Gastroesophageal sphincter (tissue), 4 donors: ENCODE data around the gene RFC2. TPM values are rescaled to one million over a fixed set of nuclear protein-coding genes. Genes with fewer than 3 reads are reported as not detected.
A peak's percentile ranks its signal among the peaks of the same experiment; 100 is the strongest.

Experiments
- ATAC-seq: fragments of 150-250 bp; one replicate; pipeline ENCODE4 v1.9.1; 2016; ENCODE audit warnings: mild to moderate bottlenecking, moderate library complexity
- H3K27ac ChIP-seq, 4 donors: fragments of 200-600 bp; sonication (generic) in 3 of 4; 1 replicate in 3 of 4; 2 replicates in 1 of 4; pipeline ENCODE4 v1.5.1; 2016 to 2019
- H3K27me3 ChIP-seq: fragments of 200-600 bp; sonication (generic); one replicate; pipeline ENCODE4 v1.5.1; 2019
- H3K36me3 ChIP-seq, 2 donors: fragments of 200-600 bp; sonication (generic); one replicate each; pipeline ENCODE4 v1.5.1; 2019; ENCODE audit warnings: control low read depth in 1 of 2
- H3K4me1 ChIP-seq, 3 donors: fragments of 200-600 bp; sonication (generic); 1 replicate in 2 of 3; 2 replicates in 1 of 3; pipeline ENCODE4 v1.5.1; 2016 to 2019; ENCODE audit warnings: control low read depth in 2 of 3
- H3K4me3 ChIP-seq, 2 donors: fragments of 200-600 bp; sonication (generic); one replicate each; pipeline ENCODE4 v1.5.1; 2019; ENCODE audit warnings: mild to moderate bottlenecking in 1 of 2, moderate library complexity in 1 of 2
- H3K9me3 ChIP-seq, 3 donors: fragments of 200-600 bp; sonication (generic); one replicate each; pipeline ENCODE4 v1.5.1; 2017 to 2019; ENCODE audit warnings: control low read depth in 2 of 3
- CTCF ChIP-seq, 4 experiments: fragments of 200-600 bp in 2 of 4; fragments of 450-650 bp in 2 of 4; sonication (generic) in 1 of 4; IDR thresholded peaks; one replicate each; pipeline ENCODE4 v1.5.1; 2017 to 2019; ENCODE audit warnings: antibody characterized with exemption in 4 of 4, mild to moderate bottlenecking in 2 of 4, moderate library complexity in 2 of 4
- EP300 ChIP-seq: sonication (generic); formaldehyde crosslinking; IDR thresholded peaks from one replicate; pipeline ENCODE4 v1.6.1; 2017; ENCODE audit warnings: antibody characterized with exemption, mild to moderate bottlenecking
- POLR2A ChIP-seq, 2 donors: fragments of 450-650 bp; IDR thresholded peaks; one replicate each; pipeline ENCODE4 v1.6.1; 2017; ENCODE audit warnings: antibody characterized with exemption in 2 of 2, mild to moderate bottlenecking in 2 of 2, moderate library complexity in 1 of 2
- POLR2AphosphoS5 ChIP-seq: sonication (generic); formaldehyde crosslinking; IDR thresholded peaks from one replicate; pipeline ENCODE4 v1.6.1; 2017; ENCODE audit warnings: antibody characterized with exemption
- WGBS, 2 donors: methylation state at CpG; one replicate each; pipeline ENCODE4 v1.1.5; 2018; ENCODE audit warnings: low coverage in 1 of 2; 5-methylcytosine and 5-hydroxymethylcytosine counted together
- total RNA-seq, 4 donors: library from RNA; depleted of rRNA; stranded (reverse); fragments of >200 nt; gene quantifications; one replicate each; pipeline ENCODE4 v1.1.0, GENCODE V29; 2016

RFC2 gene
- total RNA-seq, 4 donors from 2014 or later: 11.3 to 12.2 (median 11.3) TPM

- H3K4me1 ChIP-seq: peaks cover 16 to 61% (median 30%) of the 10 kb centered on the region in 3 donors
- peak overlapping the region in 3 of 4 donors; percentile 66 to 74 (median 69) for H3K27ac ChIP-seq
Measured at GRCh38 chr7:74187915-74188675, 66.1 kb downstream of the RFC2 start.

GRCh38 chr7:74185636-74186035 is 68.6 kb downstream of the RFC2 start:
- peaks cover 29 to 86% (median 45%) of the 10 kb centered on the region in 3 donors for H3K4me1 ChIP-seq
- no peak for TF ChIP-seq CTCF (IDR thresholded peaks at IDR 0.05)
- no peak for TF ChIP-seq POLR2A (IDR thresholded peaks at IDR 0.05)
- no peak for TF ChIP-seq POLR2AphosphoS5
- no peak for TF ChIP-seq EP300
- H3K27me3 ChIP-seq: no peaks in the 10 kb centered on the region
- peak overlapping the region in 2 of 4 donors; percentile 27 to 47 for H3K27ac ChIP-seq
- peaks cover 4 to 34% of the 10 kb centered on the region in 2 donors for H3K36me3 ChIP-seq
- 10 to 14% methylated on average over 5 of the region's 5 CpGs for WGBS, 2 donors
- H3K4me3 ChIP-seq: peak overlapping the region in 1 of 2 donors; percentile 5
- H3K9me3 ChIP-seq: no peaks in the 10 kb centered on the region
- ATAC-seq: no peak

More at GRCh38 chr7:74187915-74188675, 66.1 kb downstream of the RFC2 start:
- peak; percentile 68 for TF ChIP-seq POLR2AphosphoS5
- TF ChIP-seq POLR2A (IDR thresholded peaks at IDR 0.05): no peak
- Histone ChIP-seq H3K9me3 (no peaks in the 10 kb centered on the region), H3K36me3 (peaks cover 5 to 53% of the 10 kb centered on the region in 2 donors), H3K4me3 (no peak overlapping the region), H3K27me3 (no peaks in the 10 kb centered on the region)
- 30 to 32% methylated on average over 6 to 7 of the region's 11 CpGs for WGBS, 2 donors
- ATAC-seq: peak; percentile 61

- Histone ChIP-seq H3K36me3 (peaks cover 0 to 28% of the 10 kb centered on the region in 2 donors), H3K4me1 (peaks cover 34 to 92% (median 51%) of the 10 kb centered on the region in 3 donors), H3K27ac (peak overlapping the region in 2 of 4 donors; percentile 27 to 30), H3K27me3 (no peaks in the 10 kb centered on the region), H3K4me3 (no peak overlapping the region), H3K9me3 (no peaks in the 10 kb centered on the region)
- ATAC-seq: no peak
- WGBS, 2 donors: 80 to 81% methylated on average over 5 to 6 of the region's 6 CpGs
- TF ChIP-seq POLR2AphosphoS5 (no peak), EP300 (no peak), POLR2A (IDR thresholded peaks at IDR 0.05) (no peak)
Measured at GRCh38 chr7:74185016-74185415, 69.2 kb downstream of the RFC2 start.

- no peaks in the 10 kb centered on the region for H3K27me3 ChIP-seq
- 55 to 63% methylated on average over 7 of the region's 7 CpGs for WGBS, 2 donors
- TF ChIP-seq CTCF (IDR thresholded peaks at IDR 0.05) (no peak), POLR2A (IDR thresholded peaks at IDR 0.05) (no peak), EP300 (no peak), POLR2AphosphoS5 (no peak)
- H3K36me3 ChIP-seq: peaks cover 0 to 22% of the 10 kb centered on the region in 2 donors
- no peak overlapping the region for H3K4me3 ChIP-seq
- peaks cover 35 to 100% (median 59%) of the 10 kb centered on the region in 3 donors for H3K4me1 ChIP-seq
- H3K27ac ChIP-seq: peak overlapping the region in 3 of 4 donors; percentile 26 to 38 (median 30)
- H3K9me3 ChIP-seq: no peaks in the 10 kb centered on the region
- no peak for ATAC-seq
Measured at GRCh38 chr7:74183653-74184450, 70.3 kb downstream of the RFC2 start.

GRCh38 chr7:74183142-74183541 is 71.1 kb downstream of the RFC2 start:
- no peaks in the 10 kb centered on the region for H3K9me3 ChIP-seq
- peaks cover 37 to 100% (median 60%) of the 10 kb centered on the region in 3 donors for H3K4me1 ChIP-seq
- peaks cover 0 to 15% of the 10 kb centered on the region in 2 donors for H3K36me3 ChIP-seq
- no peak for TF ChIP-seq POLR2AphosphoS5
- no peak for TF ChIP-seq CTCF (IDR thresholded peaks at IDR 0.05)
- no peak for TF ChIP-seq POLR2A (IDR thresholded peaks at IDR 0.05)
- no peak for TF ChIP-seq EP300
- H3K4me3 ChIP-seq: no peak overlapping the region
- no peak for ATAC-seq
- peak overlapping the region in 2 of 4 donors; percentile 16 to 48 for H3K27ac ChIP-seq
- no peaks in the 10 kb centered on the region for H3K27me3 ChIP-seq
- WGBS, 2 donors: 44 to 80% methylated on average over 1 of the region's 3 CpGs
